GM12891 (cell line): Measurements from ENCODE around the gene HCFC2.

Source experiments
- PAX5 ChIP-seq: IDR thresholded peaks from 2 replicates; pipeline ENCODE4 v1.6.1; 2011; ENCODE audit warnings: low read length, moderate library complexity, mild to moderate bottlenecking; ENCODE audit not compliant: insufficient read depth, severe bottlenecking
- POLR2A ChIP-seq: IDR thresholded peaks from 2 replicates; pipeline ENCODE4 v1.6.1; 2011; ENCODE audit warnings: low read depth, low read length, control low read depth
- POLR2AphosphoS5 ChIP-seq: IDR thresholded peaks from 2 replicates; pipeline ENCODE4 v1.6.1; 2011; ENCODE audit warnings: low read depth, low read length, control low read depth
- TAF1 ChIP-seq: IDR thresholded peaks from 2 replicates; pipeline ENCODE4 v1.6.1; 2011; ENCODE audit warnings: low read depth, low read length, control low read depth

- TF ChIP-seq POLR2A = no peak
- TF ChIP-seq PAX5 = no peak
- TF ChIP-seq POLR2AphosphoS5 = no peak
- no peak for TF ChIP-seq TAF1
These were observed 66.4 kb downstream of the HCFC2 start for GRCh38 chr12:104130760-104131159.
